HG02870 (cell line): Measurements from ENCODE around the gene CTRB2.

ENCODE experiments used
- ATAC-seq: cut with Tn5 transposase; IDR thresholded peaks from one replicate; pipeline ENCODE4 v1.9.1; 2021; ENCODE audit warnings: mild to moderate bottlenecking, moderate library complexity; ENCODE audit not compliant: unreplicated experiment

Gene CTRB2

DNA sequence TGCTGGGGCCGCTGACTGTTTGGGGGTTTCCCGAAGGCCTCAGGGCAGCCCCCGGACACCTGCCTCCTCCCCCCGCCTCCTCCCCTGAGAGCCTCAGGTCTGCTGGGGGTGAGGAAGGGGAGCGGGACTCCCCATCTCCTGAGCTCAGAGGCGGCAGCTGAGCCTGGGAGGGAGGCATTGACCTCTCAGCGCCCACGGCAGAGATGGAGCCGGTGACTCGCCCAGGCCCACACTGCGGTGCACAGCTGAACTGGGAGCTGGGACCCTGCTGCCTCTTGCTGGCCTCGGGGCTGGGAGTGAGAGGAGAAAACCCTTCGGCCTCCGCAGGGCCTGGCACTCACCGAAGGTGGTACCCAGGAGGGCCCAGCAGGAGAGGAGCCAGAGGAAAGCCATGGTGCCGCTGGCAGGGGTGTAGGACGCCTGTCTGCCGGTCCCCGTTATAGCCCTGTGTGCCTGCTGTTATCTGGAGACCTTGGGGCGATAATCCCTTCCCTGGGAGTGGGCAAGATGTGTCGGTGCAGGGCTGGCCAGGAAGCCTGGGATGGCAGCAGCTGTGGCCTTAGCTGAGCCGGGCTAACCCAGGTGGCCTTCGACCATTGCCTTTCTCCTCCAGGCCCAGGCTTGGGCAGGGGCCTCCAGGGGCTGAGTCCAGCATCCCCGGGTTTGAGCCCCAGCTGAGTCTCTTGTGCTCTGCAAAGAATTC lies at the start of gene CTRB2:
TSS of gene CTRB2 (minus strand) at position 413 of the 703 bp plus-strand sequence. CDS start at position 393, 20 bp downstream.
- no peak for ATAC-seq

GRCh38 chr16:75256059-75256571 lies 49.2 kb upstream of the CTRB2 start:
- ATAC-seq = no peak

GRCh38 chr16:75254359-75254837 lies 47.4 kb upstream of the CTRB2 start:
- ATAC-seq = no peak

GRCh38 chr16:75252946-75253911 lies 46.3 kb upstream of the CTRB2 start:
- no peak for ATAC-seq

- ATAC-seq = no peak
Observed at GRCh38 chr16:75252049-75252864, 45.3 kb upstream of the CTRB2 start.

- ATAC-seq = peak; percentile 70
Observed at GRCh38 chr16:75251280-75252048, 44.5 kb upstream of the CTRB2 start, which contains the start of gene BCAR1. TSS of gene BCAR1 (minus strand) at chr16:75251624. CDS start at chr16:75251482, 142 bp downstream.

GRCh38 chr16:75250809-75251279 lies 43.9 kb upstream of the CTRB2 start:
- peak; percentile 16 for ATAC-seq

DNA sequence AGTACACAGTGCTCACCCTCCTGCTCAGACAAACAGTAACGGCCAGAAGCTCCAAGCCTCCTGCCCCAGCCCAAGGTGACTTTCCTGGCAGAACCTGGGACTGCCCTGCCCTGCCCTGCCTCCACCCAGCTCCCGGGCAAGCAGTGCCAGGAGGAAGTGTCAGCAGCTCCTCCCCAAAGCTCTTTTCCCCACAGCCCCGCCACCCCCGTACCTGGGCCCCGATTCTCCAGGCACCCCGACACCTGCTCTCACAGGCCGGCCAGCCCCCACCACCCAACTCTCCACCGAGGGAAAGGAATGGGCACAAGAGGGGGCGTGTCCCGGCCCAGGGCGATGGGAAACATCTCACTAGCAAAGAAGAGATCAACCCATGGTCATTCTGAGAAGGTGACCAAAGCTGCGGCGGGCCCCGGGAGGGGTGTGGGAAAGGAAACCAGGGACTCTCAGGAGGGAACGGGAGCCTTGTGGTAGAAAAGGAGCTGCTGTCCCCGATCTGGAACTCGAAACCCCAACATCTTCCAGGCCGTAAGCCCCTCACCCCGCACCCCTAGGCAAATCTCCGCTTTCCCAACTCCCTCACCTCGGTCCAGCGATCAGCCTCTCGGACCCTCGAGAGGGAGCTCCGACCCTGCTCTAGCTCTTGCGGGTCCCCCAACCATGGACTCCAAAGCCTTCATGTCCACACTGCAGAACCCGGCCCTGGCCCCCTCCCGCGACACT lies 43.3 kb upstream of the CTRB2 start:
- no peak for ATAC-seq

DNA sequence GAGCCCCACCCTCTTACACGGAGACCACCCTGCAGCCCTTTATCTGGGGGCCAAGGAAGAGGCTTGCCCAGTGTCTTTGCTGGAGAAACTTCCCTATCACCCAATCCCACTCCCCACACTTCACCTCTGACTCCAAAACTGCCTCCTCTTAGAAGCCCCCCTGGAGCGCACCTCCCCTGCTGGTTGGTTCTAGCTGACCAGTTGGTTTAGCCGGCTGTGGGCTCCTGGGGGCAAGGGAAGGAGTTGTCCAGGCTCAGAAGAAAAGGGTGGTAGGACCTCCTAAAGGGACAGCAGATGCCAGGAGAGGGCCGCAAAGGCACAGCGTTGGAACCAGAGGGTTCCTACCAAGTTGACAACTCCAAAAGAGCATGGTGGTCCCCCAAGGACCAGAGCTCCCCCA lies 42.5 kb upstream of the CTRB2 start:
- ATAC-seq = no peak

DNA sequence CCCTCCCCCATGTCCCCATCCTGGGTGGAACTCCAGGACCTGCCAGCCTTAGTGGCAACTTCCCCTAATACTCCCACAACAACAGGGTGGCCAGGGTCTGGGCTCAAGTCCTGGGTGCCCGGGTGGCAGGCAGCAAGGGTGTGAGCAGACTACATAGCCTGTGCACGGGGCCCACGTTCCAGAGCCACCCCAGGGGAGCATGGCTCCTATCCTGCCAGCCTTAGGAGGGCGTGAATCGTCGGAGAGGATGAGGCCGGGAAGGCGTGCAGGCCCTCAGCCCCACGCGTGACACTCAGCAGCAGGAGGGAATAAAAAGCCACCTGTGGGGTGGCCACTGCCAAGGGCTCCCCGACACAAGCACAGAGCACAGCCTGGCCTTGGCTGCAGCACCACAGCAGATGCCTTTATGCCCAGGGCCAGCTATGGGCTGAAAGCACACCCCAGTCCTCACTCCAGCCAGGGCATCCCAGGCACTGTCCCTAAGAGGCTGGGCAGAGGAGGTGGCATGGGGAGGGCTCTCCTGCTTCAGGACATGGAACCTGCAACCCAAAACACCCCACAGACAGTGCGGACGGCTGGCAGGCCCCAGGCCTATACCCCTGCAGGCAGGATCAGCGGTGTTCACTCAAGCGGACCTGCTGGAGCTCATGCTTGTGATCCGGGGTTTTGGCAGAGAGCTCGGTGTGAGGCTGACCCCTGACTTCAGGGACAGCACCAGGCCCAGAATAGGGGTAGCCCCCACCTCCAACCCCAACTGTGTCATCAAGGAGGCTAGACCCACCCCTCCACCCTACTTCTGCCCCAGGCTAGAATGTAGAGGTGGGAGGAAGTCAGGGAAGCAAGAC lies 41.8 kb upstream of the CTRB2 start:
- no peak for ATAC-seq

DNA sequence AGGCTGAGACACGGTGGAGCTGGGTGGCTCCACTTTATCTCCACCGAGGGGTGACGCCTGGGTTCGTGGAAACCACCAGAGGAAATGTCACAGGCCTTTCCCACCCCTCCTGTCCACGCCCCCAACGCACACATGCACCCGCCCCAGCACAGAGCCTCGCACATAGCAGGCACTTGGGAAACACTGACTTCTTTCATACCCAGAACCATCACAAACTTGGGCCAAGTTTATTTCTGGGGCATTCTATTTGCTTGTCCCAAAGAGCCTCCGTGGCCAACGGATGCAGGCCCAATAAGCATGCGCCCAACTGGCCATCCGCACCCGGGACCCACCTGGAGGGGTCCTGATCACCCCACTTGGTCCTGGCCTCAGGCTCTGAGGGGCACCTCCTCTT lies 41.2 kb upstream of the CTRB2 start:
- no peak for ATAC-seq

GRCh38 chr16:75247249-75247648 lies 40.3 kb upstream of the CTRB2 start:
- ATAC-seq = no peak

- ATAC-seq = no peak
Observed at GRCh38 chr16:75246504-75247205, 39.7 kb upstream of the CTRB2 start.

DNA sequence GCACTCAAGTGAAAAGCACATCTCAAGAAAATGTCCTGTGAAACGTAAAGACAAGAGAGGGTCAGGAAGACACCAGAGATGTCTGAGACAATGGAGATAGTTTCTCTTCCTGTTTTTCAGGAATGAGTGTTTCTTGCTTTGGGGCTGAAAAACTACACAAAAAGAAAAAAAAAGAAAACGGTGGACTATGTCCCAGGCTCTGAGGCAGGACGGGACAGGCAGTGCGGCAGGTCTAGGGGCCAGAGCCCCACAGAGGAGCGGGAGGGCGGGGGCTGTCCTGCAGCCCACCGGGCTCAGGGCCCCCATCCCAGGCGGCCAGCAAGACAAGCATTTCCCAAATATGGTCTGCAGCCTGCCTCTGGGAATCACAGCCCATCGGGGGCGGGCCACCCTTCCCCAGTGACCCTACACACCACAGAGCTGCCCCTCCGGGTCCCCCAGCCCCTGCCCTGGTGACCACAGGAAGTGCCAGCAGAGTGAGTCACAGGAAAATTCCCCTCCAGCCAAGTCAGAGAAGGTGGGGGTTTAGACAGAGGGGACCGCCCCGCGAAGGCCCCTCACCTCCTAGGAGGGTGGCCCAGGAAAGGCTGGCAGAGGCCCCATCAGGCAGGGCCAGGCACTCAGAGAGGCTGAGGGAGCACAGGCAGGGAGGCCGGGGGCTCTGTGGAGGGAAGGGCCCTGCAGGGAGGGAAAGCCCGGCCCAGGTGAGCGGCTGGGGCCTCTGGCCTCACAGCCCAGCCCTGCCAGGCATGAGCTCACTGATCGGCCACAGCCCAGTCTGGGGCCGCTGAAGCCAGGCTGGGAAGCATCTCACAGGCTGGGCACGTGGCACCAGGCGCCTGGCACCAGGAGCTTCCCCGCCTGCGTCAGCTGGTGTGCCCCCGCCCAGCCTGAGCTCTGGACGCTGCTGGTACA lies 38.1 kb upstream of the CTRB2 start:
- no peak for ATAC-seq

GRCh38 chr16:75244225-75244809 lies 37.4 kb upstream of the CTRB2 start:
- no peak for ATAC-seq

- no peak for ATAC-seq
Observed at GRCh38 chr16:75243667-75244224, 36.8 kb upstream of the CTRB2 start.
